NCI-H2107 treated with DMSO at 0.1 percent for 48 hours (cell line): ENCODE results near the gene GPX6.
"Not testable (repeated sequence)": the region's sequence is repeated elsewhere in the genome, so short reads cannot be mapped to it uniquely, and the experiment has no call there.

Source experiments
- DNase-seq: peaks from one replicate; lab custom pipeline; 2025; ENCODE audit not compliant: unreplicated experiment; lab: John Stamatoyannopoulos, UW

The GPX6 gene

DNA sequence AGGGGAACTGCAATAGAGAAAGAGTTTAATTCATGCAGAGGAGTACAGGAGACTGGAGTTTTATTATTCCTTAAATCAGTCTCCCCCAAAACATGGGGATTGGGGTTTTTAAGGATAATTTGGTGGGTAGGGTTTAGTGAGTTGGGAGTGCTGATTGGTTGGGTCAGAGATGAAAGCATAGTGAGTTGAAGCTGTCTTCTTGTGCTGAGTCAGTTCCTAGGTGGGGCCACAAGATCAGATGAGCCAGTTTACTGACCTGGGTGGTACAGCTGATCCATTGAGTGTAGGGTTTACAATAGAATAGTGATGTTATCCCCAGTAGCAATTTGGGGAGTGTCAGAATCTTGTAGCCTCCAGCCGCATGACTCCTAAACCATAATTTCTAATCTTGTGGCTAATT, 29.1 kb downstream of the GPX6 start:
- DNase-seq, result no peak

DNA sequence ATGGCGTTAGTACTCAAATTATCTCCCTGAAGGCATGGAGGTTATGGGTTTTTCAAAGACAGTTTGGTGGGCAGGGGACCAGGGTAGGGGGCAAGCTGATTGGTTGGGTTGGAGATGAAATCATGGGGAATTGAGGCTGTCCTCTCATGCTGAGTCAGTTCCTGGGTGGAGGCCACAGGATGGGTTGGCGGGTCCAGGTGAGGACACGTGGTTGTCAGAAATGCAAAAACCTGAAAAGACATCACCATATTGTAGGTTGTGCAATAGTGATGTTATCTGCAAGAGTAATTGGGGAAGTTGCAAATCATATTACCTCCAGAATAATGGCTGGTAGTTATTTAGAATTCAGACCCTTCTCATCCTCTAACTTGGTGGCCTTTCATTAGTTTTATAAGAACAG, 30.1 kb downstream of the GPX6 start:
- no peak for DNase-seq

DNA sequence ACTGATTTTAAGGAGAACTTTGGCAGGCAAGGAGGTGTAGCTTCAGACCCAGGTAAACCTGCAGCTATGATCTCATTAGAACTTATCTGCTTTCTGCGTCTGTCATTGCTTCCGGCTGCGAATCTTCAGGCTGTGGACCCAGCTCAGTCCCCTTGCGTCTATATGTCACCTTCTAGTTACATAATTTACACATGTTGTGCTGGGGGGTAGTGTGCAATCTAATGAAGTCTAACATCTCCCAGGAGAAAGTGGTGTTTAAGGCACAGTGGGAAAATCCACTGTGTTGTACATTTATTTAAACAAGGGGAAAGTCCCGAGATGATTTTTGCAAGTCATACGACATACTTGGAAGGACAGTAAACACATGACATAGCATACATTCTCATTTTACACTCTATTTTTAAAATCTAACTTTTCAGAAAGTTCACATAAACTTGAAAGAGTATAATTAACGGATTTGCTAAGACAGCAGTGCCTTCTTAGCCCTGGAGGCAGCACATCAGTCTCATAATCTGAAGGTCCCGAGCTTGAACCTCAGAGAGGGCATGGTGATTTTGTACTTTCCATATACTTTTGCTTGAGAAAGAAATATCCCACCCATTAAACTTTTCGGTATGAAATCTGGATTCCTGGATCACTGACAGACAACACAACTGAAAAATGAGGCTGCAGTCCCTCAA, 35.2 kb downstream of the GPX6 start:
- DNase-seq, result no peak

DNA sequence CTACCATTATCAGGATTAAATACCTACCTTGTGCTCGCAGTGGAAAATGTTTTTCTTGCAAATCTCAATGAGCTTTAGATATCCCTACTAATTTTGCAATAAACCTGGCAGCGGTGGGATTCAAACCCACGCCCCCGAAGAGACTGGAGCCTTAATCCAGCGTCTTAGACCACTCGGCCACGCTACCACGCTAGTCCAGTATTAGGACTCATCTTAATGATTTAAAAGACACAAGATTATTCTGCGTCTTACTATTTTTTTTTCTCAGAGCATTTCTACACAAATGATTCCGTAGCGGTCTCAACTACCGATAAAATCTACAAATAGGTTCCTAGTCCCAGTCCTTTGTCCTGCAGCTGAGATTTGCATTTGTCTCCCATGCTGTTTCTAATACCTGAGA, 37.1 kb downstream of the GPX6 start:
- DNase-seq, result no peak

DNA sequence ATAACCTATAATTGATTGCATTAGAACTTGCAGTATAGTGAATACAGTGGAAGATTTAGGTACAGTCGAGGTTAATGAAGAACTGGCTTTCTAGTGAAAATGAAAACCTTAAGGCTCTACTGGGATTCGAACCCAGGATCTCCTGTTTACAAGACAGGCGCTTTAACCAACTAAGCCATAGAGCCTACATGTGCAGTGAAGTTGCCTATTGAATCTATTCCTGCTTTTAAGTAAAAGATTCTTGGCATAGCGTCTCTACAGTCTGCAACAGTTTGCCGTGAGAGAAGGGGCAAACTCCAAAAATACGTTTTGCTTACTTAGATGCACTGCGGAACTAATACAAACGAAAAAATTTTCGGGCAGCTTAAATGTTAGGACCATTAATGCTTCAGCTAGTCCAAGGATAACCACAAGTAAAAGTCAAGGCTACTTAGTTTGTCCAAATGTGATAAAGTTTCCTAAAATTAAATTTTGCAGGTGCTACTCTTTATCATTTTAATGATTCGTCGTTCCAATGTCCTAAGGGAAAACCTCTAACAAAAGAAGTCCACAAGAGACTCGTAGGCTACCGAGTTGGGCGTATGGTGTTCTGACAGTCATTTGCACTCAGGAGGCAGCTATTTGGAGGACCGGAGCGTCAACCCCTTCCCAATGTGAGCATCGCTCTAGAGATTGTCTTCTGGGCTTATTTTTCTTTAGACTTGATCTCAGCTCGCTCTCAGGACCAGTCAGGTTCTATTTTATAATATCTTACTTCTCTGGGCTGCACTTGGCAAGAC, 41.0 kb downstream of the GPX6 start:
- no peak for DNase-seq

DNA sequence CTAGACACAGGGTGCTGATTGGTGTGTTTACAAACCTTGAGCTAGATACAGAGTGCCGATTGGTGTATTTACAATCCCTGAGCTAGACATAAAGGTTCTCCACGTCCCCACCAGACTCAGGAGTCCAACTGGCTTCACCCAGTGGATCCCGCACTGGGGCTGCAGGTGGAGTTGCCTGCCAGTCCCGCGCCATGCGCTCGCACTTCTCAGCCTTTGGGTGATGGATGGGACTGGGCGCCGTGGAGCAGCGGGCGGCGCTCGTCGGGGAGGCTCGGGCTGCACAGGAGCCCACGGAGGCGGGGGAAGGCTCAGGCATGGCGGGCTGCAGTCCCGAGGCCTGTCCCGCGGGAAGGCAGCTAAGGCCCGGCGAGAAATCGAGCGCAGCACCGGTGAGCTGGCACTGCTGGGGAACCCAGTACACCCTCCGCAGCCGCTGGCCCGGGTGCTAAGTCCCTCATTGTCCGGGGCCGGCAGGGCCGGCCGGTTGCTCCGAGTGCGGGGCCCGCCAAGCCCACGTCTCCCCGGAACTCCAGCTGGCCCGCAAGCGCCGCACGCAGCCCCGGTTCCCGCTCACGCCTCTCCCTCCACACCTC, 46.3 kb downstream of the GPX6 start:
- not testable (repeated sequence) for DNase-seq

DNA sequence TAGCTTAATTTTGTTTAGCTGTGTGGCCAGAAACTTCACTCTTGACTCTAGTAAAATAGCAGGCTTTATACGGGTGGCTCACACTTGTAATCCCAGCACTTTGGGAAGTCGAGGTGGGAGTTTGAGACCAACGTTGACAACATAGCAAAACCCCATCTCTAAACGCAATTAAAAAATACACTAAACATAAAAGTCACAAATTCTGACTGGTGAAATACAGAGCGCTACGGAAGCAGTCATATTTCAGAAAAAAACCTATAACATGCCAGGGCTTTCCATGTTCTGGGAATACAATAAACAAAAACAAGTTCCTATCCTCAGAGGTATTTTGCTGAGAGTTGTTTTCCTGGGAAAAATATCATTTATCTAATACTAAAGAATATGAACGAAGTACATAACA, 47.5 kb downstream of the GPX6 start:
- no peak for DNase-seq

DNA sequence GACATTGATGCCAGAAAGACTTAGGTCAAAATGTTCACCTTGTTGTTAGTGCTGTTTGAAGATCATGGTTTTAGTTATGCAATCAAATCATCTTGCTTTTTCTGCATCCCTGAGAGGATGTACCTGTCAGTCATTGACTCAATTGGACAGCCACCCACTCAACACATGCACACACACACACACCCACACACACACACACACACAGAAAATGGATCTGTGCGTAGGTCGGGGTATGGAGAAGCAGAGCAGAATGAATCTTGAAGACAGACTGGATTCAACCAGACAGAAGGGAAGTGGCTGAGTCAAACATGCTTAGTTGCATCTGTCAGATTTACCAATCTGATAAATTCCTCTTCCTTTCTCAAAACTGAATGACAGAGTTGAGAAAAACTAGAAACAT, 53.2 kb downstream of the GPX6 start:
- DNase-seq, result no peak

DNA sequence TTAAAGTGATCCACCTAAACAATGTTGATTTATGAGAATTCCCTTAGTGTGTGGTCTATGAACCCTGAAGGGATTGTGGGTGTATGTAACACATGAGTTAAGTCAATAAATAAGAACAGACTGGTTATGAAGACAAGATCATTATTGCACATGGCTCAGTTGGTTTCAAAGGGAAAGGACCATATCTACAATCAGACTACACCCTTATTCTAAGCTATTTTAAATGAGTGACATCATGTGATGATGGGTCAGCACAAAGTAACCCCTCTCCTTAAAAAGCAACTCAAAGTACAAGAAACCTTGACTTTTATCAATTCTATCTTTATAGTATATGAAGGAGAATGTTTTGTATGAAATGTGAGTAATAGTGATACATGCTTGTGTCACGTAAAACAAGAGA, 57.0 kb downstream of the GPX6 start:
- DNase-seq, result no peak
